Measurements from ENCODE around the gene PIF1.

- no peak for TF ChIP-seq EP300 (IDR thresholded peaks at IDR 0.05)
- TF ChIP-seq CTCF (IDR thresholded peaks at IDR 0.05) = no peak
- TF ChIP-seq POLR2A (IDR thresholded peaks at IDR 0.05) = no peak
Measured at GRCh38 chr15:64770626-64771025, 54.8 kb downstream of the PIF1 start.
